Muscle layer of colon (tissue), 2 donors: ENCODE results near the gene CCDC152.
"Not testable (repeated sequence)": the region's sequence is repeated elsewhere in the genome, so short reads cannot be mapped to it uniquely, and the experiment has no call there.

Experiments used
- H3K27ac ChIP-seq: one replicate; pipeline ENCODE4 v1.7.0; 2013; ENCODE audit warnings: low read depth, mild to moderate bottlenecking, low read length, moderate library complexity
- H3K27me3 ChIP-seq, 2 donors: one replicate each; pipeline ENCODE4 v1.7.0; 2013; ENCODE audit warnings: low read length in 2 of 2, mild to moderate bottlenecking in 2 of 2; ENCODE audit not compliant: insufficient read depth in 2 of 2, control insufficient read depth in 1 of 2
- H3K36me3 ChIP-seq: one replicate; pipeline ENCODE4 v1.7.0; 2013; ENCODE audit warnings: mild to moderate bottlenecking, low read length; ENCODE audit not compliant: insufficient read depth
- H3K4me1 ChIP-seq: one replicate; pipeline ENCODE4 v1.7.0; 2013; ENCODE audit warnings: mild to moderate bottlenecking, low read length; ENCODE audit not compliant: insufficient read depth
- H3K4me3 ChIP-seq, 2 donors: one replicate each; pipeline ENCODE4 v1.7.0; 2013; ENCODE audit warnings: low read length in 2 of 2, low read depth in 1 of 2, mild to moderate bottlenecking in 1 of 2, moderate library complexity in 1 of 2
- H3K9ac ChIP-seq: one replicate; pipeline ENCODE4 v1.7.0; 2013; ENCODE audit warnings: low read length
- H3K9me3 ChIP-seq: one replicate; pipeline ENCODE4 v1.7.0; 2013; ENCODE audit warnings: mild to moderate bottlenecking, low read length
- donor health status: abdominal sarcoma.
- donor health status: Adenocarcinoma of cecum.

Gene CCDC152

GRCh38 chr5:42840842-42841567 is 84.4 kb downstream of the CCDC152 start:
- Histone ChIP-seq H3K4me1 (peaks cover 18% of the 10 kb centered on the region), H3K27ac (no peak overlapping the region), H3K4me3 (no peak overlapping the region), H3K9ac (no peak overlapping the region), H3K9me3 (no peaks in the 10 kb centered on the region), H3K36me3 (no peaks in the 10 kb centered on the region), H3K27me3 (no peaks in the 10 kb centered on the region)

GRCh38 chr5:42842921-42843641 is 86.5 kb downstream of the CCDC152 start:
- no peaks in the 10 kb centered on the region for H3K36me3 ChIP-seq
- no peak overlapping the region for H3K27ac ChIP-seq
- peaks cover 18% of the 10 kb centered on the region for H3K4me1 ChIP-seq
- H3K4me3 ChIP-seq = no peak overlapping the region
- H3K27me3 ChIP-seq = no peaks in the 10 kb centered on the region
- no peak overlapping the region for H3K9ac ChIP-seq
- H3K9me3 ChIP-seq = no peaks in the 10 kb centered on the region

- no peaks in the 10 kb centered on the region for H3K9me3 ChIP-seq
- no peak overlapping the region for H3K4me3 ChIP-seq
- no peak overlapping the region for H3K27ac ChIP-seq
- H3K9ac ChIP-seq = no peak overlapping the region
- H3K4me1 ChIP-seq = peaks cover 18% of the 10 kb centered on the region
- no peaks in the 10 kb centered on the region for H3K36me3 ChIP-seq
- H3K27me3 ChIP-seq = no peaks in the 10 kb centered on the region
Measured at GRCh38 chr5:42843675-42844292, 87.2 kb downstream of the CCDC152 start.

GRCh38 chr5:42844408-42844807 is 87.8 kb downstream of the CCDC152 start:
- not testable (repeated sequence) for H3K36me3 ChIP-seq, H3K27ac ChIP-seq, H3K9me3 ChIP-seq

GRCh38 chr5:42848545-42848944 is 91.9 kb downstream of the CCDC152 start:
- H3K4me3 ChIP-seq = no peak overlapping the region
- no peaks in the 10 kb centered on the region for H3K27me3 ChIP-seq
- H3K4me1 ChIP-seq = no peaks in the 10 kb centered on the region
- no peaks in the 10 kb centered on the region for H3K36me3 ChIP-seq
- H3K9me3 ChIP-seq = no peaks in the 10 kb centered on the region
- H3K27ac ChIP-seq = no peak overlapping the region
- H3K9ac ChIP-seq = no peak overlapping the region

More at GRCh38 chr5:42844408-42844807, 87.8 kb downstream of the CCDC152 start:
- not testable (repeated sequence) for H3K4me3 ChIP-seq, H3K27me3 ChIP-seq, H3K9ac ChIP-seq
- H3K4me1 ChIP-seq = peaks cover 18% of the 10 kb centered on the region

GRCh38 chr5:42851481-42851880 is 94.9 kb downstream of the CCDC152 start:
- no peaks in the 10 kb centered on the region for H3K36me3 ChIP-seq
- no peak overlapping the region for H3K9ac ChIP-seq
- H3K4me1 ChIP-seq = no peaks in the 10 kb centered on the region
- H3K9me3 ChIP-seq = no peaks in the 10 kb centered on the region
- no peak overlapping the region for H3K4me3 ChIP-seq
- H3K27me3 ChIP-seq = no peaks in the 10 kb centered on the region
- H3K27ac ChIP-seq = no peak overlapping the region
